MM.1S (cell line): ENCODE measurements around the gene CYP46A1.

Experiments
- CTCF ChIP-seq: fragments of 300-600 bp; sonication (generic); IDR thresholded peaks from 2 replicates; pipeline ENCODE4 v1.5.1; 2016; ENCODE audit warnings: antibody characterized with exemption, low read length, mixed read lengths
- EZH2 ChIP-seq: fragments of 300-600 bp; sonication (generic); optimal IDR thresholded peaks from 2 replicates; pipeline ENCODE3; 2017; ENCODE audit warnings: low read depth, mild to moderate bottlenecking, antibody characterized with exemption, low read length, mixed read lengths

DNA sequence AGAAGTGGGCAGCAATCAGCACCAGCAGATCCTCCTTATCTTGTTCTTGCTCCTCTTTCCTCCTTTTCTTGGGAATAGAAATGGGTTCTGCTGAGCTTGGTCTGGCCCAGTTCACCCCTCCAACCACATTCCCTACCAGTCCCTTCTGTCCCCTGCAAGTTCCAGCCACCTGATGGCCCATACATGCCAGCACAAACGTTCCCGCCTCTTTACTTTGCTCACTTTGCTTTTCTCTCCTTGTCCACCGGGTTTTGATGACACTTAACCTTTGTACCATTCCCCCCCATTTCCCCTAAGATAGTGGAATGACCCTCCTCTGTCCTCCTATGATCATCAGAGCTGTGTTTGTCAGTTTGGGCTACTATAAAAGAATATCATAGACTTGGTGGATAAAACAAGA, 85.7 kb downstream of the CYP46A1 start:
- TF ChIP-seq EZH2 (no peak), CTCF (no peak)
